ENCODE data around the gene NIPBL. TPM values are rescaled to one million over a fixed set of nuclear protein-coding genes. Genes with fewer than 3 reads are reported as not detected.
"Not testable (repeated sequence)": the region's sequence is repeated elsewhere in the genome, so short reads cannot be mapped to it uniquely, and the experiment has no call there.

The NIPBL gene
- polyA plus RNA-seq, 3 donors: 55.3 to 78.0 (median 69.7) TPM

DNA sequence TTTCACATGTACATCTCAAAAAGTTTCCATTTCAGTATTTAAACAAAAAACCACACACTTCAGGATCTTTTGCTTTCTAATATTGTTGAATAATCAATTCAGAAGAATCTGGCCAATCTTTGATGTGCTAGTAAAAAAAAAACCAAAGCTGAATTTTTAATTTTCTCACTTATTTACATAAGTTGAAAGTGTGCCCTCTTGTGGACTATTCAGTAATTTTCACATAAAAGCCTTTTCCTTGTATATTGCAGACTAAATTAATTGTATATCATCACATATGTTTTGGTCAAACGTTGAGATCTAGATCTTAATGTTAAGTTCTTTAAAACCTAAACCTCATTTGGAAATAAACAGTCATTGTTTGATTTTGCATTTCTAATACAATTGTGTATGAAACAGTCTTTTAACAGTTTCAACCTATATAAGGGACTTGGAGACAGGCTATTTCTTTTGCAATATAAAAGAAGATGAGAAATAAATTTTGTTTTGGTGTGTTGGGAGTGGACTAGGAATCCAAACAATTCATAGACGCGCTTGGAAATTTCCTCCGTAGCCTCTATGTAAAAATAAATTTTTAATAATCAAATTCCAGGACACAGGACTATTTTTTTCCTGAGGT is 68.1 kb downstream of the NIPBL start:
- DNase-seq: peak; percentile 58

DNA sequence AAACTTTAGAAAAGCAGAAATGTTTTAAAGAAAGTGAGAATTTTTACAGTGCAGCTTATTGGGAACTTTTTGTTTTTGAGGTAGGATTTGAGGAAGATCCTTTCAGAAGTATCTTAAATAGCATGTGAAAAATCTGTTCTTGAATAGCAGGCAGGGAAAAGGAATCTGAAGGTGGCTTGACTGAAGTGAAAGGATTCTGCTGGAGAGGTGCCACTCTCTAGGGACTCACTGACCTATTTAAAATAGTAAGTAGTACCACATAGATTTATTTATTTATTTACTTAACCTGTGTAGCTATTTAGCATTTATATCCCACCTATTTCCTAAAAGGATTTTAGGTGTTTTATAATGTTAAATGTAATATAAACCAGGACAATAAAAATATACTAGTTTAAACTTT is 69.1 kb downstream of the NIPBL start:
- DNase-seq: no peak

GRCh38 chr5:36946101-36946500 is 69.5 kb downstream of the NIPBL start:
- DNase-seq: no peak

DNA sequence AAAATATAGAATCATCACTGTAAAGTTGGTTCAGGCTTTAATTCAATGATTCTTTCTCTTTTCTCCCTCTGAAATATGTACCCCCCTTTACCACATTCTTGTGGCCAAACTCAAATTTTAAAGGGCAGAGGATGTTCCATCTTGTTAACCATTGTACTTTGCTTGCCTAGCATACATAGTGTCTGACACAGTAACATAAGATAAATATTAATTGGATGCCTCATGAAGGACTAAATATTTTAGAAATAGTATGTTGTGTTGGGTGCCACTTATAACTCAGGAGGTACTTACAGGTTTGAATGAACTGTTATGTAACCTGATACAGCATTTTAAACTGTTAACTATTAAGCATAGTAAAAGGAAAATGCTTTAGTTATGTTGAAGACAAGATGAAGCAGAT is 71.5 kb downstream of the NIPBL start:
- DNase-seq: no peak

DNA sequence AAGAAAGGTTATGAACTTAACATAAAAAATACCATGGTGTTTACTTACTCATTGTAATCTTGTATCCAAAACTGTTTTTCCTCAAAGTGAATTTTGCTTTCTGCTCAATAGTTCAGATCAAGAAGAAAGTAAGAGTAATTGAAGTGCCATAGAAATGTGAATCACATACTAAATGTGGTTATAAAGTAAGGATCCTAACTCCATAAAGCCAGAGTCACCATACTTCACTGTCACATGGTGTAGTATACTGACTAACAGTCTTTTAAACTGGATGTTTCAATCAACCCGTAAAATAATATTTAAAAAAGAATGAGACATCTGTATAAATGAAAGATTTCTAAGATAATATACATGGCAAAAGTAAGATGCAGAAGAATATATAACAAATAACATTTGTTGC is 72.1 kb downstream of the NIPBL start:
- DNase-seq: no peak

DNA sequence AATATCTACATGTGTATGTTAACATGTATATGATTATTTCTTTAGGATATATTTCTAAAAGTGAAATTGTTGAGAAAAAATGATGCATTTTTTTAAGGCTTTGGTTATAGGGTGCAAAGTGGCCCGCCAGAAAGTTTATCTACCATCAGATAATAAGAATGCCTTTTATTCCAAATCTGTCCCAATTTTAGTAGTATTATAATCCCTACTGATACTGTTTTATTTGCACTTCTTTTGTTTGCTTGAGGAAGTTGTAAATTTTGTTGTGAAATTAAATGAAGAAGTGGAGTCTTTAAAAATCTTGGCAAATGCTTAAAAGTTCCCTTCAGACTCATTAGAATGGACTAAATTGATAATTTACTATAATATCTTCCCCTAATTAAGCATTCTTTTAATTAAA is 73.0 kb downstream of the NIPBL start:
- DNase-seq: no peak

GRCh38 chr5:36950586-36951457 is 74.3 kb downstream of the NIPBL start:
- DNase-seq: peak; percentile 35

GRCh38 chr5:36953043-36953442 is 76.5 kb downstream of the NIPBL start:
- DNase-seq: no peak

DNA sequence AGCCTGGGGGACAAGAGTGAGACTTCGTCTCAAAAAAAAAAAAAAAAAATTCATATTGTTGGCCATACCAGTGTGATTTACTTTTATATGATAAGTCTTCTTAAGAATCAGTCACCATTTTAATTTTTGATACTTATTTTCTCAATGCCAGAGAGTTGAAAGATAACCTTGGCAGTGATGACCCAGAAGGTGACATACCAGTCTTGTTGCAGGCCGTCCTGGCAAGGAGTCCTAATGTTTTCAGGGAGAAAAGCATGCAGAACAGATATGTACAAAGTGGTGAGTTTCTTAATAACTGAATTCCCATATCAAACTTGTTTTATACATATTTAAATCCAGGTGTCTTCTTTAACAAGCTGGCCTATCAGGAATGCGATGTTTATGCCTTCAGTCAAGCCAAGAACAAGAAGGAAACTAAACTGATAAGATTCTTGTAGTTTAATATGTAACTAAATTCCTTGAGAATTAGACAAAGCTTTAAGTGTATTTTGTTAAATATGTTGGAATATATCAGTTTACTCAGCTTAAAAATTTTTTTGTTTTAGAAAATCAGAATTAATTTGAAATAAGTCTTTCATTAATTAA is 81.5 kb downstream of the NIPBL start:
- no peak for DNase-seq

GRCh38 chr5:36958612-36959011 is 82.0 kb downstream of the NIPBL start:
- DNase-seq: no peak

GRCh38 chr5:36965179-36965578 is 88.6 kb downstream of the NIPBL start:
- no peak for DNase-seq

DNA sequence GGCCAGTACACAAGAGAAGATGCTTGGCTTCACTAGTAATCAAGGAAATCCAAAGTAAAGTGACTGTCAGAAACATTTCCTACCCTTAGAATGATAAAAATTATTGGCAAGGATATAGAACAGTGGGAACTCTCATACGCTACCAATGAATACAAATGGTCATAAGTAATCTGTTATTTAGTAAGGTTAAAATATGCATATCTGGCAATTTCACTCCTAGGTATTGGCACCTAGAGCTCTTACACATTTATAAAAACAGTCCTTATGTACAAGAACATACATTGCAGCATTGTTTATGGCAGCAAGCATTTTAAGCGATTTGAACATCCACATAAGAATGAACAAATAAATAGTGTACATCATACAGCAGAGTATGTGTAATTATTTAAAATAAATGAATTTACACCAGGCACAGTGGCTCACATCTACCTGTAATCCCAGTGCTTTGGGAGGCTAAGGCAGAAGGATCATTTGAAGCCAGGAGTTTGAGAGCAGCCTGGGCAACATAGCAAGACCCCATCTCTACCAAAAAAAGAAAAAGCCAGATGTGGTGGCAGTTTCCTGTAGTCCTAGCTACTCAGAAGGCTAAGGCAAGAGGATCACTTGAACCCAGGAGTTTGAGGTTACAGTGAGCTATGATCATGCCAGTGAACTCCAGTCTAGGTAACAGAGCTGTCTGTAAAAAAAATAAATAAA is 93.3 kb downstream of the NIPBL start:
- no peak for DNase-seq

DNA sequence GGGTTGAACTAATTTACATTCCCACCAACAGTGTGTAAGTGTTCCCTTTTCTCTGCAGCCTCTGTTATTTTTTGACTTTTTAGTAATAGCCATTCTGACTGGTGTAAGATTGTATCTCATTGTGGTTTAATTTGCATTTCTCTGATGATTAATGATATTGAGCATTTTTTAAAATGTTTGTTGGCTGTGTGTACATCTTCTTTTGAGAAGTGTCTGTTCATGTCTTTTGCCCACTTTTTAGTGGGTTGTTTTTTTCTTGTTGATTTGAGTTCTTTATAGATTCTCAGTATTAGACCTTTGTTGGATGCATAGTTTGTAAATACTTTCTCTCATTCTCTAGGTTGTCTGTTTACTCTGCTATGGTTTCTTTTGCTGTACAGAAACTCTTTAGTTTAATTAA is 101.6 kb downstream of the NIPBL start:
- DNase-seq: no peak

DNA sequence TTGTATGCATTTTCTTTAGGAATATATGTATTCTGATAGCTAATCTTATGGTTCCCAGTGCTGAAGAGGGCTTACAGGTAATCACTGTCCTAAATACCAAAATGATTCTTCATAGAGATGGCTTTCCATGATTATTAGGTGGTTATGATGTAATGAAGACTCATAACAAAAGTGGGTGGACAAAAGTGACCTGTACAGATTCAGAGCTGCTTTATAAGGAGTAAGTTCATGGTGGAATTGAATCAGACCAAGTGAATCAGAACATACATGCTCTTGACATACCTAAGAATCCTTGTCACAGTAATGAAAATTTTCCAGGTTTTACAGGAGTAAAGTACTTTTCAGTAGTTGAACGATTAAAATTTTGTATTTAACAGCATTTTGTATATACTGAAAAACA is 105.6 kb downstream of the NIPBL start:
- DNase-seq: no peak

GRCh38 chr5:36985387-36985786 is 108.8 kb downstream of the NIPBL start:
- no peak for DNase-seq

DNA sequence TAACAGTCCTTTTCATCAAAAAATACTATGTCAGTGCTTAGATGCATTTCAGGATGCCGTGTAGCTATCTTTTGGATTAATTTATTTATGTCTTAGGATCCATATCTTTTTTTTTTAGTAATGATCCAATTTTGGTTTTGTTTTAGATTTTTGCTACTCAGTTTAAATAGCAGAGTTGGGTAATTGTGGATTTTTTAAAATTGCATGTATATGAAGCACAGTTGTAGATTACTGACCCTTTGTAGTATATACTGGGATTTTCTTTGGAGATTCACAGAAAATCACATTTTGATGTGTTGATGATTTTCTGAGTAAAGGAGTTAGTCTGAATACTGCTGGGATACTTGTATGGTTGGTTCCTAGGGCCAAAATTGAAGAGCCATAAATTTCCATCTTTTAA is 111.8 kb downstream of the NIPBL start:
- DNase-seq: no peak

DNA sequence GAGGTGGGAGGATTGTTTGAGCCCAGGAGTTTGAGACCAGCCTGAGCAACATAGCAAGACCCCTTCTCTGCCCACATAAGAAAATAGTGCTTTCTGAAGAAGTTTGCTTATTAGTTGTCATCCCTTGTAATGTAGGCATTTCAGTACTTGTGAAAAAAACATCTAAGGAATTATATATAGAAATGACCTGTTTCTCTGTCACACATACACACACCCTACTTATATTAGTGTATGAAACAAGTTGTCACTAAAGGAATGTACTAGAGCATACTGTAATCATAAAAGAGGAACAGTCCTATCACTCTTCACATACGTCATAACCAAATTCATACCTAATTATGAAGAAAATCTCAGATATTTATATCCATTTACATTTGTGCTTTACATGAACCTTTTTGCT is 122.0 kb downstream of the NIPBL start:
- DNase-seq: no peak

DNA sequence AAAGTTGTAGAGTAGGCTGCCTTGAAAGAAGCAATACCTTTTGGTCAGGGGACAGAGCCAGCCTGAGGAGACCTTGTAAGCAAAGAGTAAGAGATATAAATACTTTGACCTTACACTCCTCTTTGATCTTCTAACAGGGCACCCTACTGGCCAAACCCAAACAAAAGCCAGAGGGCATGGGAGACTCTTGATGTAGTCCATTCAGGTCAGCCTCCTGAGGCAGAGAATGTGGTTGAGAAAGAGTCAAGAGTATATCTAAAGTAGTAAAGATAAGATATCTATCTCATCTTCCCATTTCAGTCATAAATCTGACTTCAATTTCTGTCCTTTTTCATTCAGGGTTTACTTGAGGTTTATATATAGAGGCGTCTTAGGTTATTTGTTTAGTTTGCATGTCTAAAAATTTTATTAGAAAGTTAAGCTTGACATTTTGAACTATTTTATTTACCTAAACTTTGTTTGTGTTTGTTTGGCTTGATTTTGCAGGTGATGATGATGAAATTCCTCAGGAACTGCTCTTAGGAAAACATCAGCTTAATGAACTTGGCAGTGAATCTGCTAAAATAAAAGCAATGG is 125.7 kb downstream of the NIPBL start:
- DNase-seq: no peak

DNA sequence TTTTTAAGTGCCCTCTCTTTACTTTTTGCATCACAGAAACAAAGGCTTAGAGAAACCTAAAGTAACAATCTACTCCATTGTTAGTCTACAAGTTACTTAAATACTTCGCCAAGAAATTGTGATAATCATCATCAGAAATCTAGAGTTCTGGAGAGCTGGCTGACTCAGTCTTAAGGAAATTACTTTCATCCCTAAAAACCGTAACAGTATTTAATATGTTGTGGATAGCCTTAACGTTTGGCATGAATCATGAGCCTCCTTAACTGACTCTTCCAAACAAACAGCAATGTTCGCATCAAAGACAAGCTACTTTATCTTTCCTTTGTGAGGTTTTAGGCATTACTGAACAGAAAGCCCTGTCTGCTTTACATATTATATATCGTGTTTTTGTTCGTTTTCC is 128.7 kb downstream of the NIPBL start:
- DNase-seq: no peak

DNA sequence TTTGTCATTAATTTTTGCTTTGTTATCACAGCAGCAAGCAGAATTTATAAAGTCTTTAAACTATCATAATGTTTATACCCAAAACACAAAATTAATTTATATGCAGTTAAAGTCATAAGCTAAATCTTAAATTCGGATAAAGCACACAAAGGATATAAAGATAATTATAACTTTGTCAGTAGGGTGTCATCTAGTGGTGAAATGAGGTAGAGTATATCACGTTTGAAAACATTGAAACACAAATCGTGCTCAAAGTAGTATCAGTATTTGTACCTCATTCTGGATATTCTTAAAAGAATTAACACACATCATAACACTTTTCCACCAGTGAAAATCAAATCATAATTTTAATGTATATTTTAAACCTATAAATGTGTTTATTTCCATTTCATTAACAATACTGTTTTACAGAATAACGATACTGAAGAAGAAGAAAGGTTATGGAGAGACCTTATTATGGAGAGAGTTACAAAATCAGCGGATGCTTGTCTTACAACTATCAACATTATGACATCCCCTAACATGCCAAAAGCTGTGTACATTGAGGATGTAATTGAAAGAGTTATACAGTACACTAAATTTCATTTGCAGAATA is 129.5 kb downstream of the NIPBL start:
- peak; percentile 5 for DNase-seq

GRCh38 chr5:37013181-37013580 is 136.6 kb downstream of the NIPBL start:
- DNase-seq: not testable (repeated sequence)

DNA sequence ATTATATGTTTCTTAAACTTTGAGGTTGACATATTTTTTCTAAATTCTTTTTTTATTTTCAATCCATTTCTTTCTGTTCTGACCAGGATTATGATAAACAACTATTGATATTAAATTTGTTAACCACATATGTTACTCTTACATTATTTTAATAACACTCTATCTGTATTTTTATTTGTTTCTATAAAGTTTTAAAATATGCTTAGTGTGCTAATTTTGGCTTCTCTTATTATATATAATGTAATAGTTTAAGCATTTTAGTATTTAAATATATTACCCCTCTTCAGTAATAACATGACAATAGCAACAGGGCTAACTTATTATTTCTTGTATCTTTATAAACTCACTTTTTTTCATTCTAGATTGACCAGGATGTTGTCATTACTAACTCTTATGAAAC is 137.8 kb downstream of the NIPBL start:
- no peak for DNase-seq

Measured in renal pelvis (tissue), 4 donors.